Testis (tissue), 2 donors: ENCODE measurements around the gene DMD.

Experiments
- CTCF ChIP-seq, 3 experiments: fragments of 450-650 bp in 2 of 3; fragments of 200-600 bp in 1 of 3; sonication (generic) in 1 of 3; IDR thresholded peaks; one replicate each; pipeline ENCODE4 v1.5.1; 2016 to 2019; ENCODE audit warnings: antibody characterized with exemption in 3 of 3, mild to moderate bottlenecking in 2 of 3, moderate library complexity in 1 of 3
- POLR2A ChIP-seq: fragments of 450-650 bp; IDR thresholded peaks from one replicate; pipeline ENCODE4 v1.6.1; 2017; ENCODE audit warnings: antibody characterized with exemption, mild to moderate bottlenecking, moderate library complexity

DNA sequence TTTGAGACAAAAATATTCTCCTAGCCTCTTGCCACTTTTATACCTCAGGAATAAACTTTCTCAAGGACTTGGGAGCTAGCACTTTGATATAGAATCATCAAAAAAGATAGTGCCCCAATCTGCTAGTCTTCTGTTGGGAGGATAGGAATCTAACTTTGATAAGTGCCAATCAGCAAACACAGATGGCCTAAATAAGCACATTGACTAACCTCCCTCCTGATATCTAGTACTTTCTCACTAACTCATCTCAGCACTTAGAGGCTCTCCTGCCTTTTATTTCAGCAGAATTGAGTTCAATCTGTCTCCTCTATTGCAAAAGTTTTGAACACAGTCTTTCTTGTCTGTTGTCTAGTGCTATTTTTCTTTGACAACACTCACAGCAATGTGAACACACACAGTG, 1341.1 kb downstream of the DMD start:
- TF ChIP-seq CTCF (IDR thresholded peaks at IDR 0.05) = no peak
- no peak for TF ChIP-seq POLR2A
